Measurements from ENCODE around the gene TMEM273.

Gene TMEM273

DNA sequence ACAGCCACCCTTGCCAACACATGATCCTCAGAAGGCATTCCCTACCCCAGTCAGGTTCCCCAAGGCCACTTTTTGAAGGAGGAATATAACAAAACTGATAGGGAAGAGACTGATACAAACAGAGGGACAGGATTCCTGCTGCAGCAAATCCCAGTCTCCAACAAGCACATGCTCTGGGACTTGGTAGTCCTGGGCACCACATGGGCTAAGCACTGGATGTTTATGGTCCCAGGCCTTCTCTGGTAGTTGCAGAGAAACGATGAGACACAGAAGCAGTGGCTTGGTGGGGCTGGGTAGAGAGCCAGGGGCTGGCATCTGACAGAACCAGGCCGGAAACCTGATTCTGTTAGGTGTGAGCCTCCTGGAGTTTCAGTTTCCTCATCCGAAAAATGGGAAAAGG is 76.1 kb downstream of the TMEM273 start:
- no peak for DNase-seq

DNA sequence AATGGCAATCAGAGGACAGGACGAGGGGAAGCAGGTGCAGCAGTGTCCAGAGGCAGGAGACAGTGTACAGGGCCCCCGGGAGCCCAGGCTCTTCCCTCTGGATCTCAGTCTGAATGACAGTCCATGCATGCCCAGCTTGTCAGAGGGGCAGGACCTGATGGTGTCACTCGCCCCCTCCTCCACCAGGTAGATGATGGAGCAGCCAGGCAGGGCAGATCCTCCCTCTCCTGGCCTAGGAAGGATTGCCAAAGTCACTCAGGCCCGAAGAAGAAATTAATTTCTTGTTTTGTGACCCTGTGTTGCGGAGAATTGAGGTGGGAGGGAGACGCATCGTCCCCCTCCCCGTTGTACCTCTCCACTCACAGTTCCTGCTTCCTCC is 76.9 kb downstream of the TMEM273 start:
- no peak for DNase-seq

DNA sequence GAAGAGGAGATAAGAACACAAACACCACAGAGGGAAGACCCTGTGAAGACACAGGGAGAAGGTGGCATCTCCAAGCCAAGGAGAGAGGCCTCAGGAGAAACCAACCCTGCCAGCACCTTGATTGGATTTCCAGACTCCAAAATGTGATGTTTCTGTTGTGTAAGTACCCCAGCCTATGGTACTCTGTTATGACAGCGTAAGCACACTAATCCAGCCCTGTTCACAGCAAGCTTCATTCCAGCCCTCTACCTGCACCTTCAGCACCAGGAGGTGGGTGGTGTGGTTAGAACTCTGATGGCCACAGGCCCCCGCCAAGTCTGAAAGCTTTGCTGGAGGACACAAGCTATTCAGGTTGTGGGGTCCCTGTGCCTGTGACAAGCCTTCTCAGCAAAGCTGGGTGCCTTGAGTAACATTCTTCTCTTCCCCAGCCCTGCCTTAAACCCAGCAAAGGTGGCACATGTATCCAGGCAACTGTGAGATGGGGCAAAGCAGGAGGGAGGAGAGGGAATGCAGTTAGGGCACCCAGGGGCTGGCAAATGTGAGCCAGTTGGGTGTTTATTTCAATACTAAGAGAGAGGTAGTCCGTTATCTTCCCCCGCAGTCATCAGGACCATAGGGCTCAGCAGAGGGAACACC is 77.4 kb downstream of the TMEM273 start:
- DNase-seq, result no peak

DNA sequence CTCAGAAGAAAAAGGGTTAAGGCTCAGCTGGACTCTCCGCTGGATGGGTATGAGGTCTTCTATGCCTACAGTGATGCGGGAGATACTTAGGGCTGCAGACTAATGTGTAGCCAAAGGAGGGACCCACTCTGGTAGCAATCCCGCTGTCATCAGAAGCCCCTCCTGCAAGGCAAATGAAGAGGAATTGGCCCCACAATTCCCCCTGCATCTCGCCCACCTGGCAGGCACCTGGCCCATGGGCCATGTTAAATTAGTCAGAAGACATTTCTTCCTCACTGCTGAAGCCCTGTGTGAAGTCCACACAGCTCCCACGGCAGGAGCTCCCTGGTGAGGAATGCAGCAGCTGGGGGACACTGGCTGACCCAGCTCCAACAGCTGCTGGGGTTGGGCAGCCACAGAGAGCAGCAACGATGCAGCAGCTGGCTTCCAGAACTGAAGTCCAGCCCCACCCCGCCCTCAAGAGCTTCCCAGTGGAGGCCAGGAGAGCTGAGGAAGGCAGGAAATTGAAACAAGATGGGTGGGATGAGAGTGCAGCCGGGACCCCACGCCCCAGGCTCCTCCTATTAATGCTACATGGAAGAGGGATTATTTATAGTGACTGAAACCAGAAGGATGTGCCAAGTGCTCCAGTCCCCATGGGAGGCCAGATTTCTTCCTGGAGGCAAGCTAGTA is 78.4 kb downstream of the TMEM273 start:
- DNase-seq, result no peak

DNA sequence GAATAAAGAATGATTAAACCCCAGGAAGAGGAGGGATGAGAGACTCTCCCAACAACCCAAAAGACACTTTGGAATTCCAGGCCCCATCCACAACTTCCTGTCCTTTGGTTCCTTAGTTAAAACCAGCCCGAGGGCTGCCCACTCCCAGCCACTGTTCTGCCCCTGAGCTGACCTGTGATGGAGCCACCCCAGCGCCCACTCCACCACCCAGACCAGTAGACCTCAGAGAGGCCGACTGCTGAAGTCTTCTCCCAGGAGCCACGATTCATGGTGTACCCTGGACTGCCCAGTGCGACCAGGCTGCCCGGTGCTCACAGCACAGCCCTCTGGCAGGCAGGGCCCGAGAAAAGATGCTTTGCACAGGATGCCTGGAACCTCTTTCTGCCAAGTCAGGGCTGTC is 79.5 kb downstream of the TMEM273 start:
- DNase-seq, result no peak

DNA sequence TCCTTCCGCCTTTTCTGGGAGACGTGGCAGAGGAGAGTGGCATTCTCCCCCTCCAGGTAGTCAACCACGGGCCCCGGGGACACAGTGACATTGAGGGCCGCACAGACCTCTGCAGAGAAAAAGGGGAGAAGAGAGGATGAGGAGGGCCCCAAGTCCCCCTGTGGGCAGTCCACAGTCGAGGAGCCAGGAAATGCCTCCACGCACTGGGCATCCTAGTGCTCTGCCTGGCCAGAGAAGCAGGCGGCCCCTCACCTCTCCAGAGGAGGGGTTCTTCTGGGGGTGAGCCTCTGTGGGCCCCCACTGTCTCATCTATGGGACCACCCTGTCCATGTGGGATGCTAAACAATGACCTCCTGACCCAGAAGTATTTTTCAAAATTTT is 80.3 kb downstream of the TMEM273 start:
- DNase-seq, result no peak

DNA sequence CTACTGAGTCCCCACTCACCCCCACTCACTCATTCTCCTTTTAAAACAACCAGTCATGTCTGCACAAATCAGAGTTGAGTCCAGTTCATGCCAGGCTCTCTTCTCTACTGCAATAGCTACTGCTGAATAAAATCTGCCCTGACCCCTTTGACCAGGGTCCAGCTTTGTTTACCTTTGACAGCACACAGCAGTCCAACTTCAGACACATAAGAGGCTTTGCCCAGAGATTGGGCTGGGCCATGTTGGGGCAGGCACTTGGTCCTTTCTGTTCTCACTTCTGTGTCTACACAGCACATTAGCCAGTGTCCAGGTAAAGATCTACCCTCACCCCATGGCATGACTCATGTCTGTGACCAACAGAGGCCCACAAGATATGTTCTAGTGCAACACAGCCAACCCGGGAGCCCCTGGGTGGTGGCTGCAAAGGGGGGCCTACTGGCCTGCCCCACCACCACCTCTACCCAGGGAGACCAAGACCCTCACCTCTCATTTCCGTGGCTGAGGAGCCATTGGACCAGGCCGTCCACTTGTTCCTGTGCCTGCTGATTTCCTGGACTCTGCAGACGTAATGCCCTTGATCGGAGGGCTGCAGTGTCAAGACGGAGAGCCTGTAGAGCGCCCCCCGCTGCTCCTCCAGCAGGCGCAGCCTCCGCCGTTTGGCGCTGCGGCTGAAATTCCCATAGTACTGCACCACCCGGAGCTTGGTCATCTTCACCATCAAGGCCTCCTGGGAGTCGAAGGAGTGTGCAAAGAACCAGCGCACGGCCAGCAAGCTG is 80.9 kb downstream of the TMEM273 start:
- DNase-seq, result no peak

DNA sequence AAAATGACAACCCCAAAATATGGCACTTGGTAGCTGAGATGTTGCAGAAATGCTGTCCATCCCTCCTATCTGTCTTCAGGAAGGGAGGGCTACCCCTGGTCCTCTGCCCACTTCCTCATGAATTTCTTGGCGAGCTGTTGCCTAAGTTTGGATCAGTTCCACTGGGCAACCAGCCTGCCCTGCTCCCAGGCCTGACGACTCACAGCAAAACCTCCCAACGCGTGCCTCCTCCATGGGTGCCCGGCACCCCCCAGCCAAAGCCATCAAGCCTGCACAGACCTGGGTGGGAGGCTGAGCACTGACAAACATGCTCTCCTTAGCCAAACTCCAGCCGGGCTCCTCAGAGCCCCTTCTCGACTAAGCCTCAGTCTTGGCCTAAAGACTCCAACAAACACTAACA is 81.7 kb downstream of the TMEM273 start:
- no peak for DNase-seq

DNA sequence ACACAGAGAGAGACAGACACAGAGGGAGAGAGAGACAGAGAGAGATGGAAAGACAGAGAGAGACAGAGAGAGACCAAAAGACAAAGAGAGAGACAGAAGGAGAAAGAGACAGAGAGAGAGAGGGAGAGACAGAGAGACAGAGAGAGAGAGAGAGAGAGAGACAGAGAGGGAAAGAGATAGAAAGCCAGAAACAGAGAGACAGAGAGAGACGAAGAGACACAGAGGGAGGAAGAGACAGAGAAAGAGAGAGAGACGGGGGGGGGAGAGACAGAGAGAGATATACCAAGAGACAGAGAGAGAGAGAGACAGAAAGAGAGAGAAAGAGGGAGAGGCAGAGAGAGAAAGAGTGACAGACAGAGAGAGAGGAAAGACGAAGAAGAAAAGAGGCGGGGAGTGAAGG is 83.1 kb downstream of the TMEM273 start:
- no peak for DNase-seq

Measured in stimulated activated CD4-positive, alpha-beta T cell treated with anti-CD3 and anti-CD28 coated beads, Interleukin-4, amount 100 ng/mL, for 1 hour (primary cell).